Fibroblast of gingiva (primary cell): Measurements from ENCODE around the gene PIEZO1.

Source experiments
- DNase-seq: peaks from one replicate; pipeline ENCODE4 v3.0.0-alpha.2; 2011; ENCODE audit warnings: low read depth

Gene PIEZO1

DNA sequence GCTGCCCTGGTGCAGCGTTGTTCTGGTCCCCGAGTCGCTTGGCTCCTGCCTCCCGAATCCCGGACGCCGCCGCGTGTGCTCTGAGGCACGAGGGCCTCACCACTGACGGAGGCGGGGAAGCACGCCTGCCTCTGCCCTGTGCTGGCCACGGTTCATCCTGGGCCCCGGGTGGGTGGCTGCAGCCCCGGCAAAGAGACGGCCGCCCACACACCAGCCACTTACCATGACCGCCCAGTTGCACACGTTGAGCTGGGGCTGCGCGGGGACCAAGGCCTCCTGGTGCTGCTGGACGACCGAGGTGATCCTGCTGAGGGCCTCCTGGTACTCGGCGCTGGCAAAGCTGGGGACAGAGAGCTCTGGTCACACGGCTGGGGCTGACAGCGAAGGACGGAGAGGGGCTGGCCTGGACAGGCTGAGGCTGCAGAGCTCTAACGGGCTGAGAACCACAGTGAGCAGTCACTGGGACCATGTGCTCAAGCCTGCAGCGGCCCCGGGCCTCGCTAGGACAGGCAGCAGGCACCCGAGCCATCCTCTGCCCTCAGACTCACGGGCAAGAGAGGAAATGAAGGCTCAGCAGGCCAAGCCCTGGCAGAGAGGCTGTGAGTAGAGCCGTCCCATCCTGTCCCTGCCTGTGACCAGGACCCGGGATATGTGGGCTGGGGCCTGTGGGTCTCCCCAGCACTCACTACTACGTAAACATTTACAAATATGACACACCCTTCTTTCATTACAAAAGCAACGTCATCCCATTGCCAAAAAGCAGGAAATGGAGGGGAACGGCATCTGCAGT lies 33.0 kb upstream of the PIEZO1 start:
- peak; percentile 64 for DNase-seq

DNA sequence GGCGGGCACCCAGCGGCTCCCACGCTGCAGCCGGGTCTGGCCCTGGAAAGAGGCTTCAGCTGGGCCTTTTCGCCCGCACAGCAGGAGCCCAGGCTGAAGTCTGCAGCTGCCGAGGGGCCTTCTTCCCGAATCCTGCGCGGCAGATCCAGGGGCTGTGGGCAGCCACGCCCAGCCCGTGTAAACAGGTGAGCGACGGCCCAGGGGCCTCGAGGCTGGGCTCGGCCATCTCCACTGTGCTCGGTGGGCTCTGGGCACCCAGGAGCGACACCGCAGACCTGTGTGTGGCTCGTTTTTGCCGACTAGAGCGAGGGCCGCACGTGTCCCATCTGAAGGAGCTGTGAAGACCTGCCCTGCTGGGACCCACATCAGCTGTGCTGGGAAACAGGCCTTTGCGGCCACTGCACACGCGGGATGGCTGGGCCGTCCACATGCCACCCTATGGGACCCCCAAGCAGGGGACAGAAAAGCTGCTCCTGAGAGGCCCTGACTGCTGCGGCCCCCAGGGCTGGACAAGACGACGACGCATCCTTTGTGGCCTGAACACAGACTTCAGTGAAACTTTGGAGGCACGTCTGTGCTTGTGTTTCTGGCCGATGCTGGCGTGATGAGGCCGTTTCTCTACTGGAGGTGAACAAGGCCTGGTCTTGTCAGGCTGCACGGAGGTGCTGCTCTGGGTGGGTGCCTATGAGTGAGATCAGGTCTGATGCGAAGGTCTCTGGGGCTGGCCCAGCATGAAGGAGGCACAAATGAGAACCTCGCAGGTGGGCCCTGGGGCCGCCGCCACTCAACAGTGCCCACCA lies 31.9 kb upstream of the PIEZO1 start:
- no peak for DNase-seq

GRCh38 chr16:88815901-88816589 lies 31.0 kb upstream of the PIEZO1 start:
- no peak for DNase-seq

GRCh38 chr16:88815227-88815626 lies 30.2 kb upstream of the PIEZO1 start:
- DNase-seq: no peak

GRCh38 chr16:88814144-88814502 lies 29.1 kb upstream of the PIEZO1 start:
- DNase-seq: no peak

DNA sequence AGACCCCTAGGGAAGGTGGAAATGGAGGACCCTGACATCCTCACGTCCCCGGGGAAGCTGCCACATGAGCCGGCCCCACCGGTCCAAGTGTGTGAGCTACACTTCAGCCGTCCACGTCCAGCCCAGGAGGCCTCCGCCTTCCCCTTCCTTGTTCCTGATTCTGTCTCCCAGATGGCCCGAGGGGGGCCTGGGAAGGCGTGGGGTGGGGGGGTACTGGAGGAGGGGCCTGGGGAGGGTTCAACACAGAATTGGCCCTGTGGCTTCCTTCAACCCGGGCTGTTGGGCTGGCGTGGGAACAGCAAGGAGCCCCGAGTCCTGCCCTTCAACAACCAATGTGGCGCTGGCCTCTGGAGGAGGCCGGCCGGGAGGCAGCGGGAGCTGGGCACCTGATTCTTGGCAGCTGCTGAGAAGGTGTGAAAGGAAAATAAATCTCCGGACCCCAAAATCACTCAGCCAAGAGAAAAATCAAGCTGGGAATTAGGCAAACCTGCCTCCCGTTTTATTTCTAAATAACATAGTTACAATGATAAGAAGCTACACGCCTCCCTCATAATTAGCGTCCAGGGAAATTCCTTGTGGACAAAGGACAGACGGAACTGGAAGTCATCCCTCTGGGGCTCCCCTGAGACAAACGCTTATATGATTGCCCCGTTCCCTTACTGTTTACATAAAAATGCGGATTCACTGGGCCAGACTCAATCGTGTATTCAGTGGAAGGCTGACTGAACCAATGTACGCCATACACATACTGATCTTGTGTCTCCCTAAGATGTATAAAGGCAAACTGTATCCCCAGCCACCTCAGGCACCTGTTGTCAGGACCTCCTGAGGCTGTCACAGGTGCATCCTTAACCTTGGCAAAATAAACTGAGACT lies 28.5 kb upstream of the PIEZO1 start:
- DNase-seq: no peak

- DNase-seq: peak; percentile 70
Observed at GRCh38 chr16:88812513-88813268, 27.7 kb upstream of the PIEZO1 start.

- peak; percentile 93 for DNase-seq
Observed at GRCh38 chr16:88811769-88812512, 26.9 kb upstream of the PIEZO1 start, which contains the start of gene APRT. APRT (minus strand) TSS chr16:88811928; CDS start chr16:88811899, 29 bp downstream.

DNA sequence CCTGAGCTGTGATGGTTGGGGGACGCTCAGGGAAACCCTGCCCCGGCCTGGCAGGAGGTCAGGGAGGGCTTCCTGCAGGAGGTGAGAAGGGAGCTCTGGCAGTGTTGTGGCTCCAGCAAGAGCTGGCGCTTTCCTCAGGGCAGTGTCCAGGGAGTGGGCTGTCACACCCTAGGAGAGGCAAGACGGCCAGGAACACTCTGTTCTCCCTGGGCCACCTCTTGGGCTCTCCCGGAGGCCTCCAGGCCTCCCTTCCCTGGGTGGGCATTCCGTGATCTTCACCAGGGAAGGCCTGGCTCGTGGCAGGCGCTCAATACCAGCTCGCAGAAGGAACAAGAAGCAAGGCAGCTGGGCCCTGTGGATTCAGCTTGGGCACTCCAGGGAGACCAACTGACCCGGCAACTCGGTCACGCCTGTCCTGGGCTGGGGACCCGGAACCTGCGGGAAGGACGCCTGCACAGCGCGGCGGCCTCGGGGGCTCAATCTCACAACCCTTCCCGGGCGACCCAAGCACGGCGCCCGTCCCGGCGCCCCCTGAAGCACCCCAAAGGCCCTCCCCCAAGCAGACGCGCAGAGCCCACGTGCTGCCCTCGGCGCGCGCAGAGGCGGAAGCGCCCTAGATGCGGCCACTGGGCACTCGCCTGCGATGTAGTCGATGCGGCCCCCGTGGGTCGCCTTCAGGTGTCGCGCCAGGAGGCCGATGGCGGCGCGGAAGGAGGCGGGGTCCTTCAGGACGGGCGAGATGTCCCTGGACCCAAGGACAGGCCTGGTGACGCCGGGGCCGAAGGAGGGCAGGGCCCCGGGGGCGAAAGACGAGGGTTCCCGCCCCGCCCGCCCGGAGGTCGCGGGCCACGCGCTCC lies 26.1 kb upstream of the PIEZO1 start:
- peak; percentile 84 for DNase-seq

- DNase-seq: no peak
Observed at GRCh38 chr16:88810166-88810911, 25.3 kb upstream of the PIEZO1 start.

GRCh38 chr16:88809676-88810165 lies 24.7 kb upstream of the PIEZO1 start:
- no peak for DNase-seq

DNA sequence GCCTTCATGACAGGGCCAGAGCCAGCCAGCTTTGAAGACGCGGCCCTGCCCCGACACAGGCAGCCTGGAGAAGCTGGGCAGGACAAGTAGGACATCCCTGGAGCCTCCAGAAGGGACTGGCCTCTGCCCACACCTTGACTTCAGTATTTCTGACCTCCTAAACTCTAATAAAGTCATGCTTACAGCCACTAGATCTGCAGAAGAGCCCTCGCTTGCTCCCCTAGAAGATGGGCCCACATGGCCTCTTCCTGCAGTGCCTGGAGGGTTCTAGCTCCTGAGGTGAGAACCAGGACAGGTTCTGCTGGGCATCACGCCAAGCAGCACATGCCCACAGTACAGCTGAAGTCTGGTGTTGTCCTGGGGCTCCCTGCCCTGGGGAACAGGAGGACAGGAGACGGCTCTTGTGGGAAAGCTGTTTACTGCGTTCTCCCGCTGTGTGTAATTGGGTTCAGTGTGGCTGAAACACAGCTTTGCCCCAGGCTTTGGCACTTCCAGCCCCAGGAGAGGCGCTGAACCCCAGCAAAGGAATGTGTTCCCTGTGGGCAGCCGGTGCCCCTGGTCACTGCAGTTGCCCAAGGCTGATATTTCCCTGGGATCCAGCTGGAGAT lies 24.2 kb upstream of the PIEZO1 start:
- no peak for DNase-seq

- DNase-seq: no peak
Observed at GRCh38 chr16:88807626-88808453, 22.8 kb upstream of the PIEZO1 start.

DNA sequence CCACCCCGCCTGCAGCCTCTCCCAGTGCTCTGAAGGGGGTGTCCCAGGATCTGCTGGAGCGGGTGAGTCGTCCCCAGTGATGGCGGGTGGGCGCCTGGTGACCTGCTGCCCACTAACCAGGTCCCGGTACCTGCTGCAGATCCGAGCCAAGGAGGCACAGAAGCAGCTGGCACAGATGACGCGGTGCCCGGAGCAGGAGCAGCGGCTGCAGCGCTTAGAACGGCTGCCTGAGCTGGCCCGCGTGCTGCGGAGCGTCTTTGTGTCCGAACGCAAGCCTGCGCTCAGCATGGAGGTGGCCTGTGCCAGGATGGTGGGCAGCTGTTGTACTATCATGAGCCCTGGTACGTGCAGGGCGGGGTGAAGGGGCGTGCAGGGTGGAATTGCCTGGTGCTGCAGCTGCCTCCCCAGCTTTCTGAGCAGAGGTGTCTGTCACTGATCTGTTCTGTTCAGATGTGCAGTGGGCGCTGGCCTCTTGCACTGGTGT lies 22.2 kb upstream of the PIEZO1 start:
- no peak for DNase-seq

DNA sequence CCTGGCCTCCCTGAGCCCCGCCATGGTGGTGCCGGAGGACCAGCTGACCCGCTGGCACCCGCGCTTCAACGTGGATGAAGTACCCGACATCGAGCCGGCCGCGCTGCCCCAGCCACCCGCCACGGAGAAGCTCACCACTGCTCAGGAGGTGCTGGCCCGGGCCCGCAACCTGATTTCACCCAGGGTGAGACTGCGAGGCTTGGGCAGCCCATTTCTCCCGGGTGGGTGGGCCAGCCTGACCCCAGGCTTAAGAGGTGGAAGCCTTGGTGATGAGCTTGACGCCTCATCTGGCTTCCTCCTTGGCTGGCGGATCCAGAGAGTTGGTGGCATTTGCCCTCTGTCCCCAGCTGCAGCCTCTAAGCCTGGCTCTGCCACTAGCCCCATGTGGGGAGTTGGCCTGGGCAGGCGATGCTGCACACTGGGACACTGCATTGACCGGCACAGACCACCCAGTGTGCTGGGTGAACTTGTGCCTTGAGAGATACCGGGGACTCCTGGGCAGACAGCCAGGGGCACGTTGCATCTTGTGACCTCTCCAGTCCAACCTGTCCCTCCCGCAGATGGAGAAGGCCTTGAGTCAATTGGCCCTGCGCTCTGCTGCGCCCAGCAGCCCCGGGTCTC lies 21.6 kb upstream of the PIEZO1 start:
- no peak for DNase-seq

DNA sequence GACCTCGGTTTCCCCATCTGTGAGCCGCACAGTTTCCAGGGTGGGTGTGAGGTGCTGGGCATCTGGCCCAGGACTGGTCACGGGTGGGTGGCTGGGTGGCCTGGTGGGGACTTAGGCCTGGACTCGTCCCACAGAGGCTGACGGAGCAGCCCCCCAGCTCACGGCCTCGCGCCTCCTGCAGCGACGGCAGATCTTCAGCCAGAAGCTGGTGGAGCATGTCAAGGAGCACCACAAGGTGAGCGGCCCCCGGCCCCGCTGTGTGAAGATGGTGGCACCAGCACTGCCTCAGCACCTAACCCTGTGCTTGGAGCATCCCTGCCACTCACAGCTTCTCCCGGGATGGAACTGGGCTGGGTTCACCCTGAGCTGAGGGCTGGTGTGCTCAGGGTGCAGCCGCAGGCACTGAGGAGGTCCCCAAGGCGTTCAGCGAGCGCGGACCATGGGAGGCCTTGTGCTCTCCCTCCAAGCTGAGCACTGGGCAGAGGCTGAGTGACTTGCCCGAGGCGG lies 20.9 kb upstream of the PIEZO1 start:
- DNase-seq: no peak
